Fibroblast of lung (primary cell): ENCODE results near the gene GALNT2. TPM values are rescaled to one million over a fixed set of nuclear protein-coding genes. Genes with fewer than 3 reads are reported as not detected.
A peak's percentile ranks its signal among the peaks of the same experiment; 100 is the strongest.

Experiments used
- DNase-seq, 2 donors: peaks; one replicate each; pipeline versions ENCODE4 v3.0.0 to v3.0.0-alpha.2; 2010; ENCODE audit warnings: low read depth in 2 of 2
- H2AFZ ChIP-seq: 2 replicates; pipeline ENCODE4 v1.5.1; 2012; ENCODE audit warnings: low read length, control low read depth, inconsistent platforms
- H3K27ac ChIP-seq: 2 replicates; pipeline ENCODE4 v1.5.1; 2011; ENCODE audit warnings: low read length, control low read depth; ENCODE audit not compliant: insufficient read depth
- H3K27me3 ChIP-seq: 2 replicates; pipeline ENCODE4 v1.5.1; 2011; ENCODE audit warnings: mild to moderate bottlenecking, low read length; ENCODE audit not compliant: control insufficient read depth, insufficient read depth
- H3K36me3 ChIP-seq: 2 replicates; pipeline ENCODE4 v1.5.1; 2011; ENCODE audit warnings: low read length; ENCODE audit not compliant: control insufficient read depth, insufficient read depth
- H3K4me1 ChIP-seq: 2 replicates; pipeline ENCODE4 v1.5.1; 2011; ENCODE audit warnings: low read length; ENCODE audit not compliant: control insufficient read depth, insufficient read depth; ENCODE audit errors: extremely low read depth
- H3K4me2 ChIP-seq: 2 replicates; pipeline ENCODE4 v1.5.1; 2011; ENCODE audit warnings: low read length, control low read depth; ENCODE audit not compliant: insufficient read depth; ENCODE audit errors: extremely low read depth
- H3K4me3 ChIP-seq, 4 experiments: fragments of 200-600 bp in 1 of 4; sonication (generic) in 1 of 4; replicated peaks in 1 of 4; 2 replicates each; pipeline ENCODE4 v1.5.1; 2011 to 2016; ENCODE audit warnings: low read length in 4 of 4, low read depth in 3 of 4, mild to moderate bottlenecking in 3 of 4, control low read depth in 2 of 4, inconsistent platforms in 1 of 4, mixed read lengths in 1 of 4; ENCODE audit not compliant: insufficient read depth in 1 of 4; ENCODE audit errors: control extremely low read depth in 1 of 4
- H3K79me2 ChIP-seq: 2 replicates; pipeline ENCODE4 v1.5.1; 2012; ENCODE audit warnings: mild to moderate bottlenecking, low read length, inconsistent platforms; ENCODE audit not compliant: control insufficient read depth, insufficient read depth
- H3K9ac ChIP-seq: 2 replicates; pipeline ENCODE4 v1.5.1; 2011; ENCODE audit warnings: mild to moderate bottlenecking, low read length, control low read depth; ENCODE audit not compliant: insufficient read depth
- H3K9me3 ChIP-seq: 2 replicates; pipeline ENCODE4 v1.5.1; 2012; ENCODE audit warnings: low read depth, low read length; ENCODE audit not compliant: control insufficient read depth, insufficient read depth
- H4K20me1 ChIP-seq: 2 replicates; pipeline ENCODE4 v1.5.1; 2011; ENCODE audit warnings: low read length; ENCODE audit not compliant: control insufficient read depth, insufficient read depth; ENCODE audit errors: extremely low read depth
- EZH2 ChIP-seq: IDR thresholded peaks from 2 replicates; pipeline ENCODE4 v1.5.1; 2012; ENCODE audit warnings: low read length, control low read depth, mild to moderate bottlenecking; ENCODE audit errors: missing control alignments
- polyA plus RNA-seq, 2 donors: library from polyadenylated mRNA; depleted of rRNA in 1 of 2; stranded (reverse) in 1 of 2; unstranded in 1 of 2; fragments of >200 nt; gene quantifications; 2 replicates each; pipeline ENCODE4 v1.2.1, GENCODE V29; 2011 to 2012; ENCODE audit warnings: missing spikeins in 1 of 2
- total RNA-seq: library from RNA; depleted of rRNA; stranded (reverse); fragments of >200 nt; gene quantifications from 2 replicates; pipeline ENCODE4 v1.2.1, GENCODE V29; 2014
- TF ChIP-seq, protein P1 (sequence below), 2 donors: IDR thresholded peaks in 1 of 2; conservative IDR thresholded peaks in 1 of 2; 1 replicate in 1 of 2; 2 replicates in 1 of 2; pipeline ENCODE4 v1.5.1; 2011 to 2012; ENCODE audit warnings: low read length in 2 of 2, control low read depth in 1 of 2, inconsistent platforms in 1 of 2, low read depth in 1 of 2, mild to moderate bottlenecking in 1 of 2

The GALNT2 gene
- total and polyA plus RNA-seq, 2 donors (not counting 1 experiment from before 2014, with no cell fraction given), result 106 to 115 TPM

DNA sequence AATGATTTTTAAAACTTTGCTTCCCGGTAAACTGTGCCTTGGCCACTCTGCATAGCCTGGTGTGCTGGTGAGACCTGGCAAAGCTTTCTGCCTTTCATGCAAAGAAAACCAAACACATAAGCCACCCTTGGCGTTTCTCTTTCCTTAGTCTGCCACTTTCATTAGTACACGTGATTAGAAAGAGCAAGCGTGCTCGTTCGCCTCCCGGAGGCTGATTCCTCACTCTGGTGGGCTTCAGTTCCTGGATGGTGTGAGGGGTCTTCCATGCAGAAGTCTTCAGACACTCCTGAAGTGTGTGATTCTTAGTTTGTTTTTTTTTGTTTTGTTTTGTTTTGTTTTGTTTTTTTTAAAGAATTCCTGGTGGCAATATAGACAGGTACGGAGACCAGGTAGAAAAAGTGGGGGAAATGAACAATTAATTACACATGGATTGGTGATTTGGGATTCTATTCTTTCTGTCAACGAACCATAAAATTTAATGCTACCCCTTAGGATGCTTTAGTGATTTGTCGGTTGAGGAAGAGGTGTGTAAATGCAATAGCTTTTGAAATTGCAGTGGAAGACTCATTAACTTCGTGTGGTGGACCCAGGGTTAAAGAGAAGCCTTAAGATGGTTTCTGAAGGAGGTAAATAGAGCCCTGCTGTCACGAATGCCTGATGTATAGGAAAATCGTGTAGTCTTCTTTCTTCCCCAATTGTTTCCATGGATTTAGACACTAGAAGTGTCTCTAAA, 2.1 kb downstream of the GALNT2 start:
- H3K79me2 ChIP-seq, result peaks cover 66% of the 10 kb centered on the region
- no peaks in the 10 kb centered on the region for H4K20me1 ChIP-seq
- H3K4me3 ChIP-seq, result peak overlapping the region; percentile 70 to 92 (median 86)
- H3K27me3 ChIP-seq, result no peaks in the 10 kb centered on the region
- H3K36me3 ChIP-seq, result no peaks in the 10 kb centered on the region
- H3K4me2 ChIP-seq, result peak overlapping the region; percentile 82
- no peak for TF ChIP-seq EZH2
- TF ChIP-seq, protein P1, sequence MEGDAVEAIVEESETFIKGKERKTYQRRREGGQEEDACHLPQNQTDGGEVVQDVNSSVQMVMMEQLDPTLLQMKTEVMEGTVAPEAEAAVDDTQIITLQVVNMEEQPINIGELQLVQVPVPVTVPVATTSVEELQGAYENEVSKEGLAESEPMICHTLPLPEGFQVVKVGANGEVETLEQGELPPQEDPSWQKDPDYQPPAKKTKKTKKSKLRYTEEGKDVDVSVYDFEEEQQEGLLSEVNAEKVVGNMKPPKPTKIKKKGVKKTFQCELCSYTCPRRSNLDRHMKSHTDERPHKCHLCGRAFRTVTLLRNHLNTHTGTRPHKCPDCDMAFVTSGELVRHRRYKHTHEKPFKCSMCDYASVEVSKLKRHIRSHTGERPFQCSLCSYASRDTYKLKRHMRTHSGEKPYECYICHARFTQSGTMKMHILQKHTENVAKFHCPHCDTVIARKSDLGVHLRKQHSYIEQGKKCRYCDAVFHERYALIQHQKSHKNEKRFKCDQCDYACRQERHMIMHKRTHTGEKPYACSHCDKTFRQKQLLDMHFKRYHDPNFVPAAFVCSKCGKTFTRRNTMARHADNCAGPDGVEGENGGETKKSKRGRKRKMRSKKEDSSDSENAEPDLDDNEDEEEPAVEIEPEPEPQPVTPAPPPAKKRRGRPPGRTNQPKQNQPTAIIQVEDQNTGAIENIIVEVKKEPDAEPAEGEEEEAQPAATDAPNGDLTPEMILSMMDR (conservative IDR thresholded peaks at IDR 0.05 in 1 of 2, IDR thresholded peaks at IDR 0.05 in 1 of 2; ENCODE audit: low read depth in 1 of 2, low read length in 2 of 2), result peak in 1 of 2 donors; percentile 10
- H3K27ac ChIP-seq, result peak overlapping the region; percentile 84
- H3K4me1 ChIP-seq, result peaks cover 15% of the 10 kb centered on the region
- no peak overlapping the region for H3K9ac ChIP-seq
- H3K9me3 ChIP-seq, result no peaks in the 10 kb centered on the region
- peak in 1 of 2 donors; percentile 50 for DNase-seq
- no peak overlapping the region for H2AFZ ChIP-seq

DNA sequence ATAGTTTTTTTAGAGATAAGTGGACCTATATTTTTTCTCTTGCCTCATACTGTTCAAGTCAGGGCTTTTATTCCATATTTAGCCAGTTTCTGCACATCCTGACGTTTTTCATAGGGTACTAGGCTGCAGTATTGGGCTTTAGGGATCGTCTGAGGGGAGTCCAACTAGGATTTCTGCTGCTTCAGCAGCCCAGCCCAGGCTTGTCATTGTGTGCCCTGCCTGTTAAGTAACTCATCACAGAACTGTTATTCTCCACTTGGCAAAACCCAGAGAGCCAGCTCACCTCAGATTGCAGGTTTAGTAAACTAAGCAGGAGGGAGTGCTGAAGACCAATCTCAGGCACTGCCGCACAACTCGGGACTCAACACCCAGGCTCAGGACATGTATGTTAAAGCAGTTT, 2.8 kb downstream of the GALNT2 start:
- no peaks in the 10 kb centered on the region for H4K20me1 ChIP-seq
- no peaks in the 10 kb centered on the region for H3K36me3 ChIP-seq
- H3K9me3 ChIP-seq, result no peaks in the 10 kb centered on the region
- peak overlapping the region in 2 of 4 experiments; percentile 89 to 92 for H3K4me3 ChIP-seq
- H3K79me2 ChIP-seq, result peaks cover 72% of the 10 kb centered on the region
- no peaks in the 10 kb centered on the region for H3K27me3 ChIP-seq
- DNase-seq, result peak in 1 of 2 donors; percentile 27
- no peak overlapping the region for H3K9ac ChIP-seq
- TF ChIP-seq EZH2, result no peak
- TF ChIP-seq, protein P1 (conservative IDR thresholded peaks at IDR 0.05 in 1 of 2, IDR thresholded peaks at IDR 0.05 in 1 of 2; ENCODE audit: low read depth in 1 of 2, low read length in 2 of 2), result no peak
- H3K4me1 ChIP-seq, result peaks cover 15% of the 10 kb centered on the region
- H2AFZ ChIP-seq, result no peak overlapping the region
- no peak overlapping the region for H3K27ac ChIP-seq
- H3K4me2 ChIP-seq, result no peak overlapping the region

DNA sequence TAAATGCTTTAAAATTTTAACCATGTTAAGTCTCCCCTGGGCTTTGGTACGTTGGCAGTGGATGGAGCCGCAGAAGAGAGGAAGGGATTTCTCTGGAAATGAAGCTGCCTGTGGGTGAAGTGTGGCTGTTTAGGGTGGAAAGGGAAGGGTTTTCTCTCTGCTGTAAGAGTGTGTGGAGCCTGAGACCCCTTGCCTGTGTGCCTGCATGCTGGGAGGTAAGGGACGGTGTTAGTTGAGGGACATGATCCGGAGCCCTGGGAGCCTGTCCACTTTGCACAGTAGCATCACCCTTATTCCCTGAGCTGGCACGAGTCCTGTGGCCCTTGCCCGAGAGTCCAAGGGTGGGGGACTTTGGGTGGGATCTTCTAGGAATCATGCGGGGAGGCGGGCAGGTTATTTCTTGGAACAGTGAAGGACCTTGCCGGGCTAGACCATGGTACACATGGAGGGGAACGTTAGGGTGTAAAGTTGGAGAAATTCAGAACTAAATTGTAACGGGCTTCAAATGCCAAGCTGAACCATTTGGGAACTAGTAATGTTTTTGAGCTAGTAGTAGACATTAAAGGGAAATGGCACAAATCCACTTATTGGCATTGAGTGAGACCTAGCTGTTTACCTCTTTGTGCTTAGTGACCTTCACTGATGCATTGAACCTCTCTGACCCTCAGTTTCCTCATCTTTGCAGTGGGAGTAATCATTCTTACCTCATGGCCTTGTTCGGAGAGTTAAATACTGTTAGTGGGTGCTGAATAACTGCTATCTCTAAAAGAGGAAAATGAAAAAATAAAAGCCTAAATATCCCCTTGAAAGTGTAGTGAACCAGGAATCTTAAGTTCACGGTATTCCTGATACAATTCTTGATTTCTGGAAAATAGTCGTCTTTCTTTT, 3.5 kb downstream of the GALNT2 start:
- Histone ChIP-seq H3K4me3 (no peak overlapping the region), H3K27ac (no peak overlapping the region), H3K9ac (no peak overlapping the region), H3K36me3 (no peaks in the 10 kb centered on the region), H4K20me1 (no peaks in the 10 kb centered on the region), H3K9me3 (no peaks in the 10 kb centered on the region), H3K27me3 (no peaks in the 10 kb centered on the region), H3K79me2 (peaks cover 78% of the 10 kb centered on the region), H3K4me1 (peaks cover 15% of the 10 kb centered on the region), H2AFZ (no peak overlapping the region), H3K4me2 (no peak overlapping the region)
- TF ChIP-seq, protein P1 (conservative IDR thresholded peaks at IDR 0.05 in 1 of 2, IDR thresholded peaks at IDR 0.05 in 1 of 2; ENCODE audit: low read depth in 1 of 2, low read length in 2 of 2), result no peak
- TF ChIP-seq EZH2, result no peak
- DNase-seq, result no peak
